ENCODE measurements around the gene NTSR2.
"Not testable (repeated sequence)": the region's sequence is repeated elsewhere in the genome, so short reads cannot be mapped to it uniquely, and the experiment has no call there.

The NTSR2 gene

DNA sequence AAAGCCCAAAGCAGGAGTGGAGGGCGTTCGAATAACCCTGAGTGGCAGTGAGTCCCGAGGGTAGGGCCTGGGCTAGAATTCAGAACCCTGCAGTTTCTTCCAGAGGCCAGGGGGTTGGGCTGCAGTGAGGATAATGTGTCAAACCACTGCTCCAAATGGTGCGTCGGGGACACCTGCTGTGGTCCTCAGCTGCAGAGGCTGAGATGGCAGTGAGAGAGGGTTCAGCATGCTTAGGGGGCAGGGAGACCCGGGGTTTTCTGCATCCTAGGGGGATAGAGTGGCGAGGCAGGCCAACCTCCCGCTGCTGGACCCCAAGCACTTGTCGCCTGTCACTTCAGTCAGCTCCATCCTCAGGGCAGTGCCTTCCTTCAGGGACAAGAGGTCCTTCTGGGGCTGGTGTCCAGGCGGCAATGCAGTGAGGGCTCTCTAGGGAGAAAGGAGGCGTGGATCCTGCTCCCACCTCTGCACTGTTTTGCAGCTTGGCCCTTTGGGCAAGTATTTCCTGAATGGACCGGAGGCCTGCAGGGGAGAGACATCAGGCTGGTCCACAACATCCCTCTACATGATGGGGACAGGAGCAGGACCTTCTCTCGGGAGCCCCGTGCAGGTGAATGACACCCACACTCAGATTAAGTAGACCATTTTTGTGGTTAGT lies 8.4 kb upstream of the NTSR2 start:
- DNase-seq, result no peak

DNA sequence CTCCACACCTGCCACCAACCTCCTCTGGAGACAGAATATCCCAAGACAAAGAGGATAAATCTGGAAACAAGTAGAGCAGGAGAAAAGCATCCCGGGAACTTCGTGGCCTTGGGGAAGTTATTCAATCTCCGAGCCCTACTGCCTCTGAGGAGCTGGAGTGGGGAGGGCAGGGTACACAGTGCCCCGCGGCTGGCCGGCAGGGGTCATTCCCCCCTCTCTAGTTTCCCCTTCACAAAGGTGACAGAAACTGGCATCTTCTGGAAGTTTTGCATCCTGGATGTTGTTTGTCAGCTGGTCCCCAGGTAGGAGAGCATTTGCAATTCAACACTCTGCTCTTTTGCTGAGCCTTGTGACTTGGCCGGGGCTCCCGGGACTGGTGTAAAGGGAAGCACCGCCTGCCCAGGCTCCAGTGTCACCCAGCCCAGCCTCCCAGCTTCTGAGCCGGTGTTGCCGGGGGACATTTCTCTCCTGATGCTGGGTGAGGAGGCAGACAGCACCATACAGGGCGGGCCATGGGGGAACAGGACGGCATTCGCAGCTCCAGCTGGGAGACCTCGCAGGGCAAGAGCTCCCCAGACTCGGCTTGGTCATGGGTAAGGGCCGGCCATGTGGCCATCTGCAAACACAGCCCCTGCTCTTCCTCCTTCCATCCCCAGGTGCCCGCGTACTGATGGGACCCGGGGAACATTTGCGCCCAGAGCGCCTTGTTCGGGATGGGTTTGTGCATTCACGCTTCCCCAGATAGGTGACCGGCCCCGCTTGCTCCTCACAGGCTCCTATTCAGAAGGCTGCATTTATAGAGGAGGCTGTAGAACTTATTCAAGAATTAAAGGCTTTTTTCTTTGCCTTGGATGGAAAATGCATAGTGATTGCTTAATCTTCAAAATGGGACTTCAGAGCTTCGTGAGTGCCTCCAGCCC lies 7.4 kb upstream of the NTSR2 start:
- DNase-seq, result no peak

DNA sequence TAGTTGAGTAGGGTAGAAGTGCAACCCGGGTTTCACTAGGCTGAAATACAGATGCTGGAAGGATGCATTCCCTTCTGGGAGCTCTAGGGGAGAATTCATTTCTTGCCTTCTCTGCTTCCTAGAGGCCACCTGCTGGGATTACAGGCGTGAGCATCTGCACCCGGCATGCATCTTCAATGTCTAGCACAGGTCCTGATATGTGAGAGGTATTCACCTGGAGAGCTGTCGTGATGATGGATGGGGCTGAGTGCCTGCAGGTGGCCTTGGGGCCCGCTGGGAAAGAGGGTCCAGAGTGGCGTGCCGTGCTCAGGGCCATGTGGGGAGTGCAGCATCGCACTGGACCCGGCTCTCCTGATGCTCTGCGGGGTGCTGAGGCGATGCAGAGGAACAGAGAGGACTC lies 6.6 kb upstream of the NTSR2 start:
- no peak for DNase-seq

DNA sequence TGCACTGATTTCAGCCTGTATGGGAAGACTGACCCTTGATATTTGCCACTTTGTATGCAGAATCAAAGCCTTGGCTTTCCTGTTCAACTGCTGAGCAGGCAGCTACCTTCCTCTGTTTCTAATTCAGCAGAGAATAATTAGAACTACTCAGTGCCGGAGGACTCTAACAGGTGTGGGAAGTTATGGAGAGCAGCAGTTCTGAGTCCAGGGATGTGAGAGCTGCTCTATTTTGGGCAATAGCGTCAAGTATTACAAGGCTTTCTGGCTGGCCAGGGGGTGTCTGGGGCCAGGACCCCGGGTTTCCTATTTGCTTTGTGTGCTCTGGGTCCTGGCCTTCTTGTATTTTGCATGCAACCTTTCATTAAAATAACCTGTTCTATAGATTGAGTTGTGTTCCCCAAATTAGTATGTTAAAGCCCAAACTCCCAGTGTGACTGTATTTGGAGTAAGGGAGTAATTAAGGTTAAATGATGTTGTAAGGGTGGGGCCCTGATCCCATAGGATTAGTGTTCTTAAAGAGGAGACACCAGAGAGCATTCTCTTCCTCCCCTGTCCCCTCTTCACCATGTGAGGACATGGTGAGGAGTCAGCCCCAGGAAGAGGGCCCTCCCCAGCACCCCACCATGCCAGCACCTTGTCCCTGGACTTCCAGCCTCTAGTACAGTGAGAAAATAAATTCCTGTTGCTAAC lies 5.6 kb upstream of the NTSR2 start:
- no peak for DNase-seq

DNA sequence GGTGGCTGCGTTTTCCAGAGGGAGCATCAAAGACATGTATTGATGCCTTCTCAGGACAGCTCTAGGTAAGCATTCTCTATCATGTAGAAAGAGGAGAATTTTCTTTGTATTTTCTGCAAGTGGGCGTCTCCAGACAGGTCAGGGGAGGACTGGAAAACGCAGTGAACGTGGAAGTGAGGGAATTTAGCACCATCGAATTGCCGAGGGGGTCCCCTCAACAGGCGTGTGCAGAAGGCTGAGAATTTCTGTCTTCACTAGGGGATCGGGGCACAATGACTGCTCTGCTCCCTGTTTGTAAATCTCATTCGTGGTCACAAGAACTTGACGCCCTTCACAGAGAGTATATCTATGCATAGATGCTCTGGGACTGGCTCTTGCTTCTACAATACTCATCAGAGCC lies 5.0 kb upstream of the NTSR2 start:
- DNase-seq, result no peak

DNA sequence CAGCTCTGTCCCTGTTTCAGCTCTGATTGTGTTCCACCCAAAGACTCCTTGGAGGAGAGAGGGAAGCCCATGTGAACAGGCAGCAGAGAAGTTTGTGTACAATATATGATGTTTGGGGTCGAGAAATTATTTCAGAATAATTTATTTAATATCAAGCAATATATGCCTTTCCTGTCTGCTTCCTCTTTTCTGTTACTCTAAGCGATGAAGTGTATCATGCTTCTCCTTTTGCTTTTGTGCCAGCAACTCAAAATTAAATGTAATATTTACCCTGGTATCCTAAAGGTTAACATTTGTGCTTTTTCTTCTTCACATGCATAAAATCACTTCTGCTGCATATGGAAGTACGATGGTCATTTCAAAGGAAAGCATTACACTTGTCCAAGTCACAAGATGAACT lies 2.4 kb upstream of the NTSR2 start:
- no peak for DNase-seq

DNA sequence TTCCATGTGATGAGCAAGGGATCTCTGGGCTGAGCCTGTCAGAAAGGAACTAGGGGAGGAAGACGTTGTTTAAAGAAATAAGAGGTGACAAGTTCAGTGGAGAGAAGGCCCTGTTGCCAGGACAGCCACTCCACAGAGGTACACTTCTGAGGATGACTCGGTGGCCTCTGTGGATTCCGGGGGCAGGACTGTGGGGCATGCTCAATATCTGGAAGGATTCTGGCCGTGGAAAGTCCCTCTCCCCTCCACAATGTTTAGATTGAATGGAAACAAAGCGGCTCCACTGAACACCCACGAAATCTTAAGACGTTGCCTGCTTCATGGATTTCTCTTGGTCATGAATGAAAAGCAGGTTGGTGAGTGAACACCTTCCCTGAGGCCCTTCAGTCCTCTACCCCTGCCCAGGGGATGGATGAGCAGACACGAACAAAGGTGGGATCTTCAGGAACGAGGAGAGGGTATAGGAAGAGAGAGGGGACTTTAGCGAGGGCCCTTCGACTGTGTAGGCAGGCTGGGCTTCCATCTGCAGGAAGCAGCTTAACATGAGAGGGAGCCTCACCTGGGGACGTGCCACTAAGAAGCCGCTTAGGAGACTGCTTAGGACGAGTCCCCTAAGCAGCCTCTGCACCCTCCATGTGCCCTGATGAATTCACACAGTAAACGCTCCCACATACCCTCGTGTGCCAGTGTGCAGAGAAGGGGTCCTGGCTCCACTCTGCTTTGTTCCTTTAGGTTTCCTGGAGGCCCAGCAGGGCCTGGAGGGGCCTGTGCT lies 1.9 kb downstream of the NTSR2 start:
- no peak for DNase-seq

DNA sequence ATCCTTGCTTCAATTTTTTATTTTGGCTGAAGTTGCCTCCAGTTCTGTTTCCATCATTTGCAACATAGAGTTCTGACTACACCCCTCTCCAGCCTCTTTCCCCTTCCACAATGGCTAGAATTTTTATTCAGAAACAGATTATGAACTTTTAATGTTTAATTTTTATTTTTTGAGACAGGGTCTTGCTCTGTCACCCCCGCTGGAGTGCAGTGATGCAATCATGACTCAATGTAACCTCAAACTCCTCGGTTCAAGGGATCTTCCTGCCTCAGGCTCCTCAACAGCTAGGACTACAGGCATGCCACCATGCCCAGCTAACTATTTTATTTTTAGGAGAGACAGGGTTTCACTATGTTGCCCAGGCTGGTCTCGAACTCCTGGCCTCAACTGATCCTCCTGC lies 2.8 kb downstream of the NTSR2 start:
- DNase-seq, result no peak

DNA sequence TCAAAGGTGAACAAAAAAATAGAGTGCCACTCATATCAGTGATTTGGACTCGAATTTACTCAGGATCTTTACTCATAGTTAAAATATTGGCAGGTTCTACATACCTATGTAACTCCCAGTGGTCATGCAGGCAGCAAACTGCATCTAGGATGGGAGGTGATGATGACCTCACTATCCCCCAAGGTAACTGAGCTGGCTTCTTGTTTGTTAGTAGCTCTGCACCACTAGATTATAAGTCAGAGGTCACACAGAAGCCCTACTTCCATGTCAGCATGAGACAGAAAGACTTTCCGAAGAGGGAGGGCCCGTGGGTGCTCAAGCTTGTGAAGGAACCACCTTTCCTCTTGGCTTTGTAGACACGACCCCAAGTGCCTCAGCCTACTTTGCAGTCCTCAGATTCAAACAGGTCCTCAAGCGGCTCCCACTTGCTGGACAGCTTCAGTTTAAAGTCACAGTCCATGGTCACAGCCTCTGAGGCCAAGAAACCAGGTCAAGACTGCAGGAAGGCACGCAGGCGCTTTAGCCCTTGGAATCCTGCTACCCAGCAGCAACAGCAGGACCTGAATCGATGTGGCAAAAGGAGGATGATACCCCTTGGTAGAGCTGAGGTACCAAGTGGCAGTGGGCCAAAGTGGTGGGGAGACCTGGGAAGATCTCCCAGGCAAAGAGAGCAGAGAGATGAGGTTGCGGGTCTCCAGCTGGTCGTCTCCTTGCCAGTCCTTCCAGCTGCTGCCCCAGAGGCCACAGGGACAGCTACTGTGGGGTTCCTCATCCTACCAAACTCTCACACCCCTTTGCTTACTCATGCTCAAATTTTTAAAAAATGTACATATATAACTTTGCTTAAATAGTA lies 4.3 kb downstream of the NTSR2 start:
- DNase-seq, result no peak

DNA sequence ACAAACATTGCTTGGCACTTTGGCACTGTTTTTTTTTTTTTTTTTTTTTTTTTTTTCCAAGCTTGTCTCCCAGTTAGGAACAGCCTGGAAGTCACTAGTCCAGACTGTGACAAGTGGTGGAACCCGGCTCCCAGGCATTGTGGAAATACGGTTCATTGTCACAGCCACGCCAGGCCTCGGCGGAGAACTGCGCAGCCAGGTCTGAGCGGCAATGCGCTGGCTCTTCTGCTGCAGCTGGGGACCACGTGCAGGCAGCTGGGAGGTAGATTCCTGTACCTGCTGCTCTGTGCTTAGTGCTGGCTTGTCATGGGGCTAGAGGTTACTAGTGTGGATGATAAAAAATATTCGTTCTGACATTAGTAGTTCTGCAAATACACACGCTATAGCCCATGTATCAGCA lies 5.0 kb downstream of the NTSR2 start:
- DNase-seq, result no peak

DNA sequence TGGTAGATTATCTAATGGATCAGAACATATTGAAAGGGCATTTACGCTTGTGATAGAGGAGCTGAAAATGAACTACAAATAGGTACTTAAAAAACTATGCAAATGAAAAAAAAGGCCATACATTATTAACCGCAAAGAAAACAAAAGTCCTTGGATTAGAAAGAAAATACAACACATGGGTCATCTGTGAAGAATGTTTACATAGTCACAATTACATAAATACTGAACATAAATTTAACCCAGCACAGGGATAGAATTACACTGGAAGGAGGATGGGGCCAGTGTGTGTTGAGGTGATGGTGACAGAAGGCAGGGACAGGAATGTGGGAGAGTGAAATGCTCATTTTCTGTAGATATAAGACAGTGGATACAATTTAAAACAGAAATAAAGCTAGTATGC lies 6.6 kb downstream of the NTSR2 start:
- DNase-seq, result no peak

DNA sequence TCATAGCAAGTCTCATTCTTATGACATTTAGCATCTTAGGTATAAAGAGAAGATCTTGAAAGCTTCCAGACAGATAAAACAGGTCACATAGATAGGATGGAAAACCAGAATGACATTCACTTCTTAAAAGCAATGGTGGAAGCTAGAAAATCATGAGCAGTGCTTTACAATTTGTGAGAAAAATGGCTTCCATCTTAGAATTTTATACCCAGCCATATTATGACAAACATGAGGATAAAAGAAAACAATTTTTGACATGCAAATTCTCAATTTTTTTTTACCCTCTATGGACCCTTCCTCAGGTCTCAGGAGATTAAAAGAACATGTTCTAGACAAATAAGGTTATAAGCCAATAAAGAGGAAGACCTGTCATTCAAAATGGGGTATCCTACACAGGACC lies 7.1 kb downstream of the NTSR2 start:
- DNase-seq, result no peak

DNA sequence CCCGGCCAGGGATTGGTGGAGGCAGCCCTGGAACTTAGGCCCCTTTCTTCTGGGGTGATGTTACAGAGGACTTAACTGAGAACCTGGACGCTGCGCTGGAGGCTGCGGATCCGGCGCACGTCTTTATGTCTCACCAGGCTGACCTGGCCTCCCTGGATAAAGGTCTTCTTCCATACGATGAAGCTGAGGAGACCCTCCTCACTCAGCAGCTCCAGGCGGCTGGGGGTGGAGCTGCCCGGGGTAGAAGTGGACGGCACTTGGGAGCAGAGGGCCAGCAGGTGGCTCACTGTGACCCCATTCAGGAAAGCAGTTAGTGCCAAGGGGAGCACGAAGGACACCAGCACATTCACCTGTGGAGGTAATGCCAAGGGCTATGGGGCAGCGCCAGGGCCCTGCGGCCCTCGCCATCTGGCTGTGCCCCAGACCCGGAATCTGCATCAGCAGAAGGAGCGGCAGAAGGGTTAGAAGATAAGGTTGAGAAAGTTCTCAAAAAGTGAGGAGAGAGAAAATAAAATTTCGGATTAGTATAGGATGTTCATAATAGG lies 8.0 kb downstream of the NTSR2 start:
- DNase-seq, result no peak

DNA sequence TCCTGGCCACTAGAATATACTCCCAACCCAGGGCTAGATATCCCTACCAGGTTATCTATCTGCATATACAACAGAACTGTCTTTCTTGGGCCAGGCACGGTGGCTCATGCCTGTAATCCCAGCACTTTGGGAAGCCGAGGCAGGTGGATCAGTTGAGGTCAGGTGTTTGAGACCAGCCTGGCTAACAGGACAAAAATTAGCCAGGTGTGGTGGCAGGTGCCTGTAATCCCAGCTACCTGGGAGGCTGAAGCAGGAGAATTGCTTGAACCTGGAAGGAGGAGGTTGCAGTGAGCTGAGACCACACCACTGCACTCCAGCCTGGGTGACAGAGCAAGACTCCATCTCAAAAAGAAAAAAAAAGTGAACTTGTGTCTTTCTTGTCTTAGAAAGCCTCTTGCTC lies 9.6 kb downstream of the NTSR2 start:
- not testable (repeated sequence) for DNase-seq

DNA sequence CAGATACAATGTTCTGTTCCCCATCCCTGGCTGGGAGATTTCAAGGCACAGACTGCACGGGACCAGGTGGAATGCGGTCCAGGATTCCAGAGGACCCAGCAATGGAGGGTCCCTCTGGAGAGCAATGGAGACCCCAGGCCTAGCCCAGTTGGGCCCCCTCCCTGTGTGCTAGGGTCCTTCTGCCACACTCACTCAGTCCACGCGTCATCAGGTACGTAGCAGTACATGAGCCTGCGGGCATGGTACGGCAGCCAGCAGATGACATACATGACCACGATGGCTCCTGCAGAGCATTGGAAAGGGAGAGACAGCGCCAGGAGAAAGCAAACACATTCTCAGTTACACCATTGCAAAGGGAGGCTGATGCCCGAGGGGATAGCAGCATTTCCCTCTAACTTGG lies 10.1 kb downstream of the NTSR2 start:
- DNase-seq, result no peak

DNA sequence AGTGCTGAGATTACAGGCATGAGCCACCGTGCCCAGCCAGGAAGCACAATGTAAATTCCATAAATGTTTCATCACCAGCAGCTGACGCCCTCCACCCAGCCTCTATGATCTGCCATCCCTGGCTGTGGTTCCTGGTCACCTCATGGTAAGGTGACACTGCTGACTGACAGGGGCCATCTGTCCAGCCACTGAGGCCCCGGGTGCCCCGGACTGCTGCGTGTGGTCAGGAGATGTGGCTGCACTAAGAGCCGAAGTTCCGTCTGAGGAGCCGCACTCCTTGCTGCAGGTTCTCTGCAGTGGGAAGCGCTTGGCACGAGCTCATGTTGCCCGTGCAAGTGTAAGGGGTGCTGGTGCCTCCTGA lies 10.9 kb downstream of the NTSR2 start:
- no peak for DNase-seq

DNA sequence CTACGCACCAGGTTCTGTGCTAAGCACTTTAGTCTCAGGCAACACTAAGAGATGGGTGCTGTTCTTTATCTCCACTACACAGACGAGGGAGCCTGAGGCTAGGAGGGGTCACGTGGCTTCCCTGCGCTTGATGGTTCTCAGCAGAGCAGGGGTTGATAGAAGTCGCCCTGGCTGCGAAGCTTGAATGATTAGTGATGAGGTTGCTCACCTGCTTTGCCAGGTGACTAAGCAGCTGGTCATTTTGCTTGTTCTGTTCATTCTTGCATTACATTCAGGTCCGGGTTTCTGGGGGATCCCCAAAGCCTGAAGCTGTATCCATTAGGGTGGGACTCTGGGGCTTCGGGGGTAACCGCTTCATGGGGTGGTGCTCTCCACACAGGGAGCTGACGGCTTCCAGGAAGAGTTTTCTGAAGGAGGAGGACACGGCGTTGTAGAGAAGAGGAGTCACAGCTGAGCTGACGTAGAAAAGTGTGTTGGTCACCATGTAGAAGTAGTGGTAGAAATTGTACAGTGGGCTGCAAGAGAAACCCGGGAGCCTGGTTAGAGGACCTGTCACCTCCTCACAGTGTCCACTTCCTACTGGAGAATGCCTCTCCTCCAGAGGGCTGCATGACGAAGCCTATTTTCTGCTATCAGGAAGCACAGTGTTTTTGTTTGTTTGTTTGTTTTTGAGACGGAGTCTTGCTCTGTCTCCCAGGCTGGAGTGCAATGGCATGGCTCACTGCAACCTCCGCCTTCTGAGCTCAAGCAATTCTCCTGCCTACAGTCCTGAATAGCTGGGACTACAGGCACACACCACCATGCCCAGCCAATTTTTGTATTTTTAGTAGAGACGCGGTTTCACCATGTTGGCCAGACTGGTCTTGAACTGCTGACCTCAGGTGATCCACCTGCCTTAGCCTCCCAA lies 11.5 kb downstream of the NTSR2 start:
- DNase-seq, result no peak

DNA sequence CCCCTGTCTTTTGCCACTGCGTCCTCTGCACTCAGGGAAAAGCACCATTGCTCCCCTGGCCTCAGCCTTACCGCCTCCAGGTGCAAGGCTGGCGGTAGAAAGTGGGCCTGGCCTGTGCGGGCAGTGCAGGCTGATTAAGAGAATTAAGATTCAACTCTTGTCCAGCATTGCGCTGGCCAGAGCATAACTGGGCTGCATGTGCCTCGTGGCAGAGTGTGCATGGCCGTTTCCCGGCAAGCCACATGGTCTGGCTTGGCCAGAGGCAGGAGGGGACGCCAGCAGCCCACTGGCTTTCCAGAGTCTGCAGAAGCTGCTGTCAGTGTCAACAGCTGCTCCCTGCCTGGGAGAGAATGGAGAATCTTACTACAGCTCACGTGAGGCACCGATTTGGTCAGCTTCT lies 12.3 kb downstream of the NTSR2 start:
- no peak for DNase-seq

DNA sequence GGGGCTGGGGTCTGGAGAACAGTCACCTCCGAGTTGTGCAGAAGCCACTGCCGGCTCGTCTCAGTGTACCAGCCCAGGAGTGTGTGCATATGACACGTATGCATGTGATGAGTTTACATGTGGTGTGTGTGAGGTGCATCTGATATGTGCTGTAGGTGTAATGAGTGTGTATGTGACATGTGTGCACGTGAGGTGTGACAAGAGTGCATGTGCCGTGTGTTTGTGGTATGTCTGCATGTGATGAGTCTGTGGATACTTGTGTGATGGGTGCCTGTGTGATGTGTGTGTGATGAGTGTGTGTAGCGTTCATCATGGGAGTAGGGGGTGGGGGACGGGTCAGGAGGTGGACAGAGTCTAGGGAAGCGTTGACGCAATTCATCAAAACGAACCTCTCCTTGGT lies 12.8 kb downstream of the NTSR2 start:
- no peak for DNase-seq

DNA sequence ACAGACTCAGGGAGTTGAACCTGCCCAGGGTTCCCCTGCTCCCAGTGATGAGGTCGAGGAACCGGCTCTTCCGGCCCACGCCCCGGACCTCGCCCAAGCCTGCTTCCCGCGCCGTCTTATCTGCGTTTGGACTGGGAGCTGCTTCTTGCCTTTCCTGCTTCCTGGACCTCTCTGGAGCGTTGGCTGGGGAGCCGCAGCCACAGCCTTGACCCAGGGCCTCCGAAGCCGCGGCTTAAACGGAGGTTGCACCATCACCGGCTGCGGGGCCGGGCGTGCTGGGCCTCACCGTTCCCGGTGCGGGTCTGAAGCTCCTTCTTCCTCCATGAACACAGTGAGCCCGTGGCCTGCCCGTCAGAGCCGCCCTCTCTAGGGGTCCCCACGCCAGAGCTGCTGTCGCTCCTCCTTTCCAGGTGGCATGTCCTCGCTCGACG lies 13.3 kb downstream of the NTSR2 start:
- no peak for DNase-seq

DNA sequence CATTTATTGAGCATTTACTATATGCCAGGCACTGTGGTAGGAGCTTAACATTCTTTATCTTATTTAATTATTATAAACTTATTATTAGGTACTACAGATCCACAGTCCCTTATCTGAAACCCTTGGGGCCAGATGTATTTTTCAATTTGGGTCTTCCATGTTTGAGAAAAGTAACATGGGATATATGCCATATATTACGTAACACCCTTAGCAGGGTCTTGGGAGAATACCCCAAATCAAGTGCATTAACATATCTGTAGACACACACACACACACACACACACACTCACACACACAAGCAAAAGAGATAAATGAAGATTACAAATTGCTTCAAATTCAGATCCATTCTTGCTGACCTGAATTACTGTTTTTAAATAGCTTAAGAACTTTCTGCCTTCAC lies 13.7 kb downstream of the NTSR2 start:
- DNase-seq, result no peak

Measured in GDM1 (cell line).